ENCODE measurements around the gene MTPN. TPM values are rescaled to one million over a fixed set of nuclear protein-coding genes. Genes with fewer than 3 reads are reported as not detected.

The MTPN gene
- total RNA-seq, 1 experiment from 2014 or later: 98.2 TPM

DNA sequence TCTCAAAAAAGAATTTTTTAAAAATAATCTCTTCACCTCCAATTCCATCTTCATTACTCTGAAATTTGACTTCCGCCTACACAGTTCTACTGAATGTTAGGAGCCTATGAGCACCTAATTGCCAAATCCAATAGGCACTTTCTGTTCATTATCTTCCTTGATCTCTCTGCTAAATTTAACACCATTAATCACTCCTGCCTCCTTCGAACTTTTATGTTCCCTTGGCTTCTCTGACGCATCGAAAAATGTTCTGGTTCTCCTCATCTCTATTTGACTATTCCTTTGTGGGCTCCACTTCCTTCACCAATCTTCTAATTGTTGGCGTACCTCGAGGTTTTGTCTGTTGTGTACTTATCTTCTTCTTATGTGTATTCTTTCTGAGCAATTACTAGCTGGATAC, 87.3 kb downstream of the MTPN start:
- Mint-ChIP-seq H3K4me1 (no peaks in the 10 kb centered on the region), H3K27ac (no peak overlapping the region), H3K4me3 (no peak overlapping the region), H3K9me3 (no peaks in the 10 kb centered on the region), H3K36me3 (ENCODE audit: insufficient read depth in 1 of 3, low read depth in 3 of 3) (no peaks in the 10 kb centered on the region), H3K27me3 (ENCODE audit: low read depth) (no peaks in the 10 kb centered on the region)
- H3K23ac ChIP-seq (ENCODE audit: insufficient read length, low read depth, low read length): no peak overlapping the region
- no peaks in the 10 kb centered on the region for H3K27me3 ChIP-seq (ENCODE audit: insufficient read depth, low read length)
- WGBS (ENCODE audit: extremely low coverage, insufficient read length, low lambda C conversion rate): no CpG with 5 or more reads among the region's 6 CpGs
- no peak overlapping the region for H3K56ac ChIP-seq (ENCODE audit: insufficient read length, low read depth, low read length)
- no peak overlapping the region for H2BK15ac ChIP-seq (ENCODE audit: low read depth, low read length)
- no peak overlapping the region for H4K91ac ChIP-seq (ENCODE audit: insufficient read length, low read depth, low read length)
- no peaks in the 10 kb centered on the region for H3K4me1 ChIP-seq (ENCODE audit: insufficient read depth, low read length)
- TF ChIP-seq CTCF (conservative IDR thresholded peaks at IDR 0.05): no peak
- no peak overlapping the region for H4K5ac ChIP-seq (ENCODE audit: insufficient read length, low read depth, low read length)
- H2BK5ac ChIP-seq (ENCODE audit: insufficient read length, low read length): no peak overlapping the region
- H2AFZ ChIP-seq (ENCODE audit: low read length): no peak overlapping the region
- H3T11ph ChIP-seq (ENCODE audit: low read length): no peak overlapping the region
- no peak overlapping the region for H2BK12ac ChIP-seq (ENCODE audit: insufficient read length, low read depth, low read length)
- no peak overlapping the region for H3K4me2 ChIP-seq (ENCODE audit: insufficient read depth, insufficient read length, low read length)
- no peaks in the 10 kb centered on the region for H3K79me2 ChIP-seq (ENCODE audit: insufficient read depth, low read length)
- H3K9ac ChIP-seq (ENCODE audit: extremely low read depth, insufficient read length, low read length): no peak overlapping the region
- H2BK20ac ChIP-seq (ENCODE audit: low read depth, low read length, poor library complexity, severe bottlenecking): no peak overlapping the region
- H2BK120ac ChIP-seq (ENCODE audit: low read depth, low read length, poor library complexity, severe bottlenecking): no peak overlapping the region
- H3K14ac ChIP-seq (ENCODE audit: insufficient read depth, low read length): no peak overlapping the region
- H3K27ac ChIP-seq (ENCODE audit: insufficient read length, low read depth, low read length): no peak overlapping the region
- no peak overlapping the region for H3K18ac ChIP-seq (ENCODE audit: insufficient read length, low read depth, low read length)
- H2AK5ac ChIP-seq (ENCODE audit: insufficient read length, low read length): no peak overlapping the region
- no peaks in the 10 kb centered on the region for H3K79me1 ChIP-seq (ENCODE audit: insufficient read depth, low read depth, low read length, poor library complexity, severe bottlenecking)
- H3K4ac ChIP-seq (ENCODE audit: low read depth, low read length): no peak overlapping the region
- no peaks in the 10 kb centered on the region for H3K9me3 ChIP-seq (ENCODE audit: control insufficient read depth, low read depth, low read length)
- DNase-seq: no peak
- no peak overlapping the region for H4K8ac ChIP-seq (replicated peaks; ENCODE audit: insufficient read length, low read depth, low read length)
- H3K23me2 ChIP-seq (ENCODE audit: insufficient read length, low read depth, low read length, poor library complexity, severe bottlenecking): no peaks in the 10 kb centered on the region
- H4K20me1 ChIP-seq (ENCODE audit: control insufficient read depth, insufficient read depth, insufficient read length): no peaks in the 10 kb centered on the region

Data from H9 (cell line).